CD4-positive, alpha-beta T cell (primary cell): ENCODE measurements around the gene PCDH9. TPM values are rescaled to one million over a fixed set of nuclear protein-coding genes. Genes with fewer than 3 reads are reported as not detected.

Source experiments
- ATAC-seq: fragments of 200-7000 bp; cut with Tn5 transposase; one replicate; pipeline ENCODE4 v1.10.0; 2022; ENCODE audit warnings: mild to moderate bottlenecking; ENCODE audit not compliant: poor library complexity
- CTCF ChIA-PET: fragments of 350-600 bp; sonication (Branson Sonifier 250); formaldehyde crosslinking; loops from one replicate; lab custom pipeline; 2021; ENCODE audit warnings: antibody characterized with exemption, inconsistent platforms; lab: Charles Lee
- POLR2A ChIA-PET: fragments of 350-600 bp; sonication (Branson Sonifier 250); formaldehyde crosslinking; loops from one replicate; lab custom pipeline; 2021; ENCODE audit warnings: antibody characterized with exemption, inconsistent platforms; lab: Charles Lee
- DNase-seq, 14 experiments: peaks; one replicate each; pipeline ENCODE4 v3.0.0-alpha.2; 2013 to 2020; ENCODE audit warnings: mixed read lengths in 2 of 14
- H3K27ac ChIP-seq, 2 donors: one replicate each; pipeline versions ENCODE4 v1.5.1 to v1.7.0; 2013; ENCODE audit warnings: low read length in 2 of 2, low read depth in 1 of 2, mild to moderate bottlenecking in 1 of 2
- H3K27me3 ChIP-seq, 2 experiments: 1 replicate in 1 of 2; 2 replicates in 1 of 2; pipeline versions ENCODE4 v1.6.1 to v1.7.0; 2013; ENCODE audit warnings: low read length in 2 of 2, control low read depth in 1 of 2, mild to moderate bottlenecking in 1 of 2, moderate library complexity in 1 of 2; ENCODE audit not compliant: insufficient read depth in 2 of 2, control insufficient read depth in 1 of 2
- H3K36me3 ChIP-seq: one replicate; pipeline ENCODE4 v1.6.1; 2013; ENCODE audit warnings: low read length, control low read depth; ENCODE audit not compliant: insufficient read depth
- H3K4me1 ChIP-seq: one replicate; pipeline ENCODE4 v1.6.1; 2013; ENCODE audit warnings: low read length, control low read depth; ENCODE audit not compliant: insufficient read depth
- H3K4me3 ChIP-seq: one replicate; pipeline ENCODE4 v1.5.1; 2013; ENCODE audit warnings: mild to moderate bottlenecking, low read length, moderate library complexity
- H3K9me3 ChIP-seq, 2 experiments: 1 replicate in 1 of 2; 2 replicates in 1 of 2; pipeline versions ENCODE4 v1.6.1 to v1.7.0; 2013; ENCODE audit warnings: low read length in 2 of 2, mild to moderate bottlenecking in 2 of 2, control low read depth in 1 of 2, moderate library complexity in 1 of 2; ENCODE audit not compliant: control insufficient read depth in 1 of 2, insufficient read depth in 1 of 2
- H3K27ac Mint-ChIP-seq: one replicate; pipeline ENCODE4 v1.8.0; 2020; ENCODE audit warnings: mixed read lengths
- H3K27me3 Mint-ChIP-seq: one replicate; pipeline ENCODE4 v1.8.0; 2021; ENCODE audit warnings: mixed read lengths
- H3K36me3 Mint-ChIP-seq: one replicate; pipeline ENCODE4 v1.8.0; 2021; ENCODE audit warnings: low read depth, mixed read lengths
- H3K4me1 Mint-ChIP-seq: one replicate; pipeline ENCODE4 v1.8.0; 2021; ENCODE audit warnings: low read depth, mixed read lengths
- H3K4me3 Mint-ChIP-seq: one replicate; pipeline ENCODE4 v1.8.0; 2020; ENCODE audit warnings: mild to moderate bottlenecking, mixed read lengths
- H3K9me3 Mint-ChIP-seq: one replicate; pipeline ENCODE4 v1.8.0; 2020; ENCODE audit warnings: mixed read lengths
- intact Hi-C, 2 experiments: fragments of 100-400 bp; cut with DNase I in 1 of 2; cut with micrococcal nuclease in 1 of 2; formaldehyde crosslinking; loops; one replicate each; pipeline versions ENCODE4 v1.15.1 to v1.9.0; 2023 to 2025; cut with DNase I, micrococcal nuclease
- total RNA-seq, 174 experiments: library from RNA in 2 of 174; stranded (reverse) in 2 of 174; gene quantifications; one replicate each; pipeline ENCODE4 v1.2.3 and lab custom pipeline; 2021 to 2026
- TF ChIP-seq, protein P1 (sequence below): fragments of 200-600 bp; IDR thresholded peaks from one replicate; pipeline ENCODE4 v1.8.0; 2022; ENCODE audit warnings: antibody characterized with exemption, mild to moderate bottlenecking

Gene PCDH9
- total RNA-seq, 2 experiments from 2014 or later, result 0.08 to 0.19 TPM

DNA sequence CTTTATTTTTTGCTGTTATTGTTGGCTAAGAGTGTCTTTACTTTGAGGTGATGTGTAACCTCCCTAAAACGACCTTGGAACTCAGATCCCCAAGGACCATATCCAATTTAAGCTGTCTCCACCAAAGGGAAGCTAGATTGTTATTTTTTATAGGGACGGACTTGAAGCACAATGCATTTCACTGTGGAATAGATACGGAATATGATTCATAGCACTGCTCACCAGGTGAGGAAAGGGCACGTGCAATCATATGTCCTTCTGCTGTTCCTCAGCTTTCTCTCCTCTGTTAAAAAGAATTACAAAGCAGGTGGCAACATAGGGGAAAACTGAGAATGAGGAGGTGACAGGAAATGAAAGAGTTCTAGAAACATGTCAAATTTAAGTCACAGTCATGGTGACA lies 679.0 kb downstream of the PCDH9 start:
- TF ChIP-seq, protein P1, sequence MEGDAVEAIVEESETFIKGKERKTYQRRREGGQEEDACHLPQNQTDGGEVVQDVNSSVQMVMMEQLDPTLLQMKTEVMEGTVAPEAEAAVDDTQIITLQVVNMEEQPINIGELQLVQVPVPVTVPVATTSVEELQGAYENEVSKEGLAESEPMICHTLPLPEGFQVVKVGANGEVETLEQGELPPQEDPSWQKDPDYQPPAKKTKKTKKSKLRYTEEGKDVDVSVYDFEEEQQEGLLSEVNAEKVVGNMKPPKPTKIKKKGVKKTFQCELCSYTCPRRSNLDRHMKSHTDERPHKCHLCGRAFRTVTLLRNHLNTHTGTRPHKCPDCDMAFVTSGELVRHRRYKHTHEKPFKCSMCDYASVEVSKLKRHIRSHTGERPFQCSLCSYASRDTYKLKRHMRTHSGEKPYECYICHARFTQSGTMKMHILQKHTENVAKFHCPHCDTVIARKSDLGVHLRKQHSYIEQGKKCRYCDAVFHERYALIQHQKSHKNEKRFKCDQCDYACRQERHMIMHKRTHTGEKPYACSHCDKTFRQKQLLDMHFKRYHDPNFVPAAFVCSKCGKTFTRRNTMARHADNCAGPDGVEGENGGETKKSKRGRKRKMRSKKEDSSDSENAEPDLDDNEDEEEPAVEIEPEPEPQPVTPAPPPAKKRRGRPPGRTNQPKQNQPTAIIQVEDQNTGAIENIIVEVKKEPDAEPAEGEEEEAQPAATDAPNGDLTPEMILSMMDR, result no peak
- H3K36me3 Mint-ChIP-seq, result no peaks in the 10 kb centered on the region

DNA sequence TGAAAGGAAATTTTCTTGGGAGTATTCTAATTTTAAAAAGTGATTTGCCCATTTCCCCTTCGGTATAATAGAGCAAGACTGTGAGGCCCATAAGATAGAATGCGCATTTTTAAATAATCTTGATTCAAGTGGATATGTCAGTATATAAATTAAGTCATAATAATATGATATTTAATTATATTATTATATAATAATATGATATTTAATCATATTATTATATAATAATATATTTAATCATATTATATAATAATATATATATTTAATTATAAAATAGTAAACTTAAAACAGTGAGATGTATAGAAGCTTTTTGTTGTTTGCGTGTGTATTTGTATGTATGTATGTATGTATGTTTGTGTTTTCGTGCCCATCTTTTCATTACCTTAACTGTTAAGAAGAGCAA lies 682.5 kb downstream of the PCDH9 start:
- H3K9me3 Mint-ChIP-seq, result no peaks in the 10 kb centered on the region
- H3K27ac ChIP-seq, result no peak overlapping the region
- DNase-seq (no peak), ATAC-seq (no peak)
- H3K36me3 ChIP-seq, result no peaks in the 10 kb centered on the region
- H3K27me3 ChIP-seq, result no peaks in the 10 kb centered on the region
- no peaks in the 10 kb centered on the region for H3K9me3 ChIP-seq
- H3K4me1 Mint-ChIP-seq, result no peaks in the 10 kb centered on the region
- no peak overlapping the region for H3K4me3 ChIP-seq
- no peaks in the 10 kb centered on the region for H3K4me1 ChIP-seq
- H3K4me3 Mint-ChIP-seq, result no peak overlapping the region
- TF ChIP-seq, protein P1, result no peak
- H3K36me3 Mint-ChIP-seq, result no peaks in the 10 kb centered on the region
- ChIA-PET CTCF (no interaction called here), POLR2A (no interaction called here)
- H3K27me3 Mint-ChIP-seq, result no peaks in the 10 kb centered on the region
- H3K27ac Mint-ChIP-seq, result no peak overlapping the region
- intact Hi-C loops, result no loop called here

More for the DNA sequence above, 679.0 kb downstream of the PCDH9 start:
- no peak for DNase-seq
- Histone ChIP-seq H3K36me3 (no peaks in the 10 kb centered on the region), H3K27ac (no peak overlapping the region), H3K9me3 (peaks cover 0 to 5% of the 10 kb centered on the region in 2 experiments), H3K4me1 (no peaks in the 10 kb centered on the region), H3K4me3 (no peak overlapping the region), H3K27me3 (no peaks in the 10 kb centered on the region)
- intact Hi-C loops, result no loop called here
- POLR2A ChIA-PET, result no interaction called here
- no peak overlapping the region for H3K4me3 Mint-ChIP-seq
- CTCF ChIA-PET, result no interaction called here
- H3K9me3 Mint-ChIP-seq, result no peaks in the 10 kb centered on the region
- H3K27ac Mint-ChIP-seq, result no peak overlapping the region
- no peak for ATAC-seq
- no peaks in the 10 kb centered on the region for H3K4me1 Mint-ChIP-seq
- H3K27me3 Mint-ChIP-seq, result no peaks in the 10 kb centered on the region

DNA sequence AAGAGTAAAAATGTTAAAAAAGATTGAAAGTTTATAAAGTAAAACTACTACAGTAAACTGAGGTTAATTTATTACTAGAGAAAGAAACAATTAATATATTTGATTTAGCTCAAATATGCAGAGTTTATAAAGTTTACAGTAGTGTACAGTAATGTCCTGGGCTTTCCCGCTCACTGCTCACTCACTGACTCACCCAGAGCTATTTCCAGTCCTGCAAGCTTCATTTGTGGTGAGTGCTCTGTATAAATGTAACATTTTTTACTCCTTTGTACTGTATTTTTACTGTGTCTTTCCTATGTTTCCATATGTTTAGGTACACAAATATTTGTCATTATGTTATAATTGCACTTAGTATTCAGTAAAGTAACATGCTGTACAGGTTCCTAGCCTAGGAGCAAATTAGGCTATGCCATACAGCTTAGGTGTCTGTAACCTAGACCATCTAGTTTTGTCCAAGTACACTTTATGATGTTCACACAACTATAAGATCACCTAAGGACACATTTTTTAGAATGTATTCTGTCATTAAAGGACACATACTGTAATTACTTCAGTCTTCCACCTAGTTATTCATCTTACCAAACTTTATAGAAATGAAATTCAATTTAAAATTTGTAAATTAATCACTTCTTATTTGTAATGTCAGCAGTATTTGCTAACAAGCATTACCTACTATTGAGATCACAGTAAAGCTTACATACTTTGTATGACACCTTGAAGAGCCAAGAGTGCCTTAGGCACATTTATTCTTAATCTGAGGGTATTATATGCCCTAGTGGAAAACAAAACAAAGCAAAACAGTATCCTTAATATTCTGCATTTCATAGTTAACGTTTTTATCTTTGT lies 683.4 kb downstream of the PCDH9 start:
- Histone ChIP-seq H3K4me1 (no peaks in the 10 kb centered on the region), H3K27me3 (no peaks in the 10 kb centered on the region), H3K4me3 (no peak overlapping the region), H3K36me3 (no peaks in the 10 kb centered on the region), H3K27ac (no peak overlapping the region), H3K9me3 (no peaks in the 10 kb centered on the region)
- no peak overlapping the region for H3K27ac Mint-ChIP-seq
- H3K9me3 Mint-ChIP-seq, result no peaks in the 10 kb centered on the region
- CTCF ChIA-PET, result no interaction called here
- POLR2A ChIA-PET, result no interaction called here
- no peaks in the 10 kb centered on the region for H3K36me3 Mint-ChIP-seq
- H3K27me3 Mint-ChIP-seq, result no peaks in the 10 kb centered on the region
- intact Hi-C loops, result no loop called here
- H3K4me3 Mint-ChIP-seq, result no peak overlapping the region
- no peak for ATAC-seq
- no peaks in the 10 kb centered on the region for H3K4me1 Mint-ChIP-seq
- TF ChIP-seq, protein P1, result no peak
- DNase-seq, result no peak
